K562 (cell line): Measurements from ENCODE around the gene BAD. TPM values are rescaled to one million over a fixed set of nuclear protein-coding genes. Genes with fewer than 3 reads are reported as not detected.
A peak's percentile ranks its signal among the peaks of the same experiment; 100 is the strongest.
"Not testable (repeated sequence)": the region's sequence is repeated elsewhere in the genome, so short reads cannot be mapped to it uniquely, and the experiment has no call there.

Source experiments
- ATAC-seq: fragments of 200-7000 bp; cut with Tn5 transposase; 3 replicates; pipeline ENCODE4 v1.9.1; 2020; ENCODE audit warnings: moderate library complexity
- BruUV-seq: library from RNA; stranded (reverse); fragments of 400-500 nt; replicated peaks from 2 replicates; lab custom pipeline; 2021; lab: Mats Ljungman, UMichigan
- CTCF ChIA-PET: fragments of 300-600 bp; formaldehyde crosslinking; extraction: SDS; loops from one replicate; lab custom pipeline; 2021; ENCODE audit warnings: low intra/inter-chr PET ratio; lab: Yijun Ruan, JAX
- POLR2A ChIA-PET: fragments of 300-600, 350-650 bp; sonication (Branson Sonifier 250); formaldehyde crosslinking; extraction: SDS; loops from one replicate; lab custom pipeline; 2021; ENCODE audit warnings: antibody characterized with exemption, inconsistent platforms; lab: Yijun Ruan, JAX
- DNase-seq, 4 experiments: peaks; one replicate each; pipeline versions ENCODE4 v3.0.0 to v3.0.0-alpha.2; 2011 to 2018; ENCODE audit warnings: low spot score in 3 of 4, mixed read lengths in 3 of 4; ENCODE audit errors: extremely low read depth in 1 of 4
- FAIRE-seq: peaks from 2 replicates; lab custom pipeline; 2011; peaks lifted over from hg19 to GRCh38; lab: Jason Lieb, UNC
- H2AFZ ChIP-seq: 2 replicates; pipeline ENCODE4 v1.6.0; 2011; ENCODE audit warnings: low read depth, low read length, control low read depth, inconsistent platforms
- H3K27ac ChIP-seq: fragments of 200-600 bp; 3 replicates; pipeline ENCODE4 v1.8.0; 2011; ENCODE audit warnings: low read depth, mild to moderate bottlenecking, control low read depth, inconsistent platforms, low read length, moderate library complexity, mixed read lengths; ENCODE audit errors: extremely low read depth
- H3K27me3 ChIP-seq, 2 experiments: fragments of 300-600 bp in 1 of 2; 2 replicates in 1 of 2; 3 replicates in 1 of 2; pipeline versions ENCODE4 v1.6.0 to v1.8.0; 2011; ENCODE audit warnings: inconsistent platforms in 2 of 2, low read length in 2 of 2, mild to moderate bottlenecking in 1 of 2, mixed read lengths in 1 of 2, moderate library complexity in 1 of 2; ENCODE audit not compliant: control insufficient read depth in 2 of 2, insufficient read depth in 2 of 2
- H3K36me3 ChIP-seq: fragments of 300-600 bp; 3 replicates; pipeline ENCODE4 v1.8.0; 2011; ENCODE audit warnings: mild to moderate bottlenecking, low read length, inconsistent platforms; ENCODE audit not compliant: control insufficient read depth, insufficient read depth
- H3K4me1 ChIP-seq, 2 experiments: fragments of 200-600 bp in 1 of 2; replicated peaks in 1 of 2; 2 replicates in 1 of 2; 3 replicates in 1 of 2; pipeline versions ENCODE4 v1.5.1 to v1.8.0; 2011; ENCODE audit warnings: inconsistent platforms in 2 of 2, low read length in 2 of 2, mild to moderate bottlenecking in 1 of 2, mixed read lengths in 1 of 2, moderate library complexity in 1 of 2; ENCODE audit not compliant: control insufficient read depth in 2 of 2, insufficient read depth in 2 of 2
- H3K4me2 ChIP-seq: 2 replicates; pipeline ENCODE4 v1.6.1; 2011; ENCODE audit warnings: low read length, control low read depth, inconsistent platforms, mixed read lengths; ENCODE audit not compliant: insufficient read depth
- H3K4me3 ChIP-seq: fragments of 200-600 bp; sonication (generic), shearing (Covaris generic); 2 replicates; pipeline ENCODE4 v1.5.1; 2016; ENCODE audit warnings: control low read depth, inconsistent platforms
- H3K79me2 ChIP-seq: fragments of 200-600 bp; 3 replicates; pipeline ENCODE4 v1.8.0; 2011; ENCODE audit warnings: low read length, inconsistent platforms; ENCODE audit not compliant: control insufficient read depth, insufficient read depth
- H3K9ac ChIP-seq, 2 experiments: 2 replicates each; pipeline versions ENCODE4 v1.6.0 to v1.6.1; 2011; ENCODE audit warnings: low read depth in 2 of 2, low read length in 2 of 2, control low read depth in 1 of 2, inconsistent platforms in 1 of 2, mild to moderate bottlenecking in 1 of 2, mixed read lengths in 1 of 2; ENCODE audit not compliant: insufficient read depth in 1 of 2
- H3K9me1 ChIP-seq: one replicate; pipeline ENCODE4 v1.6.0; 2011; ENCODE audit warnings: inconsistent platforms, mild to moderate bottlenecking, low read length, moderate library complexity; ENCODE audit not compliant: control insufficient read depth, insufficient read depth
- H3K9me3 ChIP-seq: replicated peaks from 2 replicates; pipeline ENCODE4 v1.5.1; 2011; ENCODE audit warnings: low read depth, low read length, inconsistent platforms; ENCODE audit not compliant: control insufficient read depth, insufficient read depth
- H4K20me1 ChIP-seq: replicated peaks from 2 replicates; pipeline ENCODE4 v1.6.1; 2011; ENCODE audit warnings: low read length, inconsistent platforms, mixed read lengths; ENCODE audit not compliant: control insufficient read depth, insufficient read depth
- CCNT2 ChIP-seq: IDR thresholded peaks from 2 replicates; pipeline ENCODE4 v1.6.1; 2011; ENCODE audit warnings: borderline replicate concordance, low read depth, mild to moderate bottlenecking, moderate library complexity, mixed read lengths, low read length; ENCODE audit not compliant: insufficient read length; ENCODE audit errors: extremely low read depth
- CXXC5 ChIP-seq: fragments of 250-450 bp; sonication (Bioruptor Pico); IDR thresholded peaks from 2 replicates; pipeline ENCODE4 v1.8.0; 2022; ENCODE audit warnings: inconsistent platforms, mild to moderate bottlenecking, moderate library complexity
- GTF3C2 ChIP-seq: IDR thresholded peaks from 3 replicates; pipeline ENCODE4 v1.6.1; 2011; ENCODE audit warnings: borderline replicate concordance, mild to moderate bottlenecking, moderate library complexity; ENCODE audit not compliant: insufficient read length; ENCODE audit errors: extremely low read depth
- MXD1 ChIP-seq: fragments of 250-450 bp; sonication (Bioruptor Pico); IDR thresholded peaks from 2 replicates; pipeline ENCODE4 v1.8.0; 2021; ENCODE audit warnings: borderline replicate concordance, mild to moderate bottlenecking, moderate library complexity; ENCODE audit not compliant: poor library complexity, severe bottlenecking
- MYC ChIP-seq, 2 experiments: fragments of 250-450 bp in 1 of 2; sonication (Bioruptor Pico) in 1 of 2; IDR thresholded peaks; 2 replicates each; pipeline versions ENCODE4 v1.5.1 to v1.6.1; 2012 to 2021; ENCODE audit warnings: low read depth in 2 of 2, borderline replicate concordance in 1 of 2, improper control_type of control experiment in 1 of 2, low read length in 1 of 2, mild to moderate bottlenecking in 1 of 2, moderate library complexity in 1 of 2
- NONO ChIP-seq, 2 experiments: fragments of 200-400 bp in 1 of 2; fragments of 450-650 bp in 1 of 2; formaldehyde crosslinking in 1 of 2; IDR thresholded peaks; 2 replicates each; pipeline ENCODE4 v1.6.1; 2017; ENCODE audit warnings: low read depth in 2 of 2, mild to moderate bottlenecking in 2 of 2, moderate library complexity in 2 of 2, low read length in 1 of 2
- RBM25 ChIP-seq: fragments of 200-400 bp; formaldehyde crosslinking; IDR thresholded peaks from 2 replicates; pipeline ENCODE4 v1.6.1; 2018; ENCODE audit warnings: low read length, low read depth, moderate library complexity; ENCODE audit not compliant: severe bottlenecking
- SAP30 ChIP-seq: fragments of 200-600 bp; sonication (generic); IDR thresholded peaks from 2 replicates; pipeline ENCODE4 v1.6.1; 2012; ENCODE audit warnings: borderline replicate concordance, low read depth, mild to moderate bottlenecking, moderate library complexity, low read length, control low read depth, inconsistent platforms; ENCODE audit not compliant: insufficient read depth, poor library complexity, severe bottlenecking
- SIN3A ChIP-seq, 2 experiments: fragments of 150-350 bp in 1 of 2; IDR thresholded peaks; 2 replicates each; pipeline ENCODE4 v1.6.1; 2011 to 2016; ENCODE audit warnings: borderline replicate concordance in 2 of 2, low read depth in 2 of 2, low read length in 2 of 2, mild to moderate bottlenecking in 2 of 2, moderate library complexity in 2 of 2; ENCODE audit not compliant: control insufficient read depth in 1 of 2
- SMAD4 ChIP-seq: fragments of 250-450 bp; sonication (Bioruptor Pico); conservative IDR thresholded peaks from 2 replicates; pipeline ENCODE4 v1.8.0; 2021; ENCODE audit warnings: inconsistent platforms, mild to moderate bottlenecking, moderate library complexity
- YY1 ChIP-seq, 3 experiments: IDR thresholded peaks; 2 replicates each; pipeline ENCODE4 v1.6.1; 2011; ENCODE audit warnings: low read length in 2 of 3, mild to moderate bottlenecking in 2 of 3, moderate library complexity in 2 of 3, borderline replicate concordance in 1 of 3, control low read depth in 1 of 3, low read depth in 1 of 3; ENCODE audit not compliant: insufficient read depth in 3 of 3, insufficient replicate concordance in 2 of 3, control insufficient read depth in 1 of 3, insufficient read length in 1 of 3; ENCODE audit errors: extremely low read depth in 1 of 3
- ZNF436 ChIP-seq: fragments of 250-450, 450-650 bp; sonication (Bioruptor Pico); formaldehyde crosslinking; IDR thresholded peaks from 2 replicates; pipeline ENCODE4 v1.7.0; 2020; ENCODE audit warnings: mild to moderate bottlenecking
- WGBS: fragments of 100-300 bp; shearing (Covaris generic); methylation state at CpG from one replicate; pipeline ENCODE4 v1.1.6; 2016; ENCODE audit warnings: low coverage, mixed read lengths; ENCODE audit not compliant: insufficient coverage; ENCODE audit errors: missing lambda C conversion rate; 5-methylcytosine and 5-hydroxymethylcytosine counted together
- in situ Hi-C: fragments of 300-500 bp; cut with MboI; formaldehyde crosslinking; loops from 4 replicates; pipeline ENCODE4 v1.15.0; 2018; ENCODE audit warnings: inconsistent platforms, mixed read lengths
- intact Hi-C: fragments of 100-400 bp; cut with micrococcal nuclease; formaldehyde crosslinking; loops from 2 replicates; pipeline ENCODE4 v1.14.2; 2022
- polyA plus RNA-seq, 8 experiments: library from polyadenylated mRNA; depleted of rRNA in 4 of 8; stranded (reverse) in 5 of 8; unstranded in 3 of 8; fragments of >200 nt; fragmentation: Nextera tagmentation in 2 of 8; fragmentation: Illumina TruSeq in 1 of 8; extraction: Ambion mirVana in 2 of 8; extraction: Trizol in 1 of 8; gene quantifications; 2 replicates each; pipeline versions ENCODE4 v1.2.1 to v1.2.3, GENCODE V29; 2011 to 2014; ENCODE audit warnings: inconsistent platforms in 1 of 8, missing spikeins in 1 of 8
- total RNA-seq, 7 experiments: library from RNA; depleted of rRNA in 6 of 7; stranded (reverse); fragments of >200 nt in 6 of 7; fragmentation: Illumina TruSeq in 2 of 7; extraction: Trizol in 2 of 7; gene quantifications; 2 replicates each; pipeline versions ENCODE4 v1.2.1 to v1.2.3, GENCODE V29; 2011 to 2021; ENCODE audit warnings: low replicate concordance in 1 of 7
- TF ChIP-seq, protein P1 (sequence below), 2 experiments: IDR thresholded peaks; 2 replicates each; pipeline ENCODE4 v1.6.1; 2011; ENCODE audit warnings: borderline replicate concordance in 1 of 2, control low read depth in 1 of 2, low read depth in 1 of 2, low read length in 1 of 2, mild to moderate bottlenecking in 1 of 2, mixed read lengths in 1 of 2, moderate library complexity in 1 of 2; ENCODE audit not compliant: insufficient read depth in 1 of 2, insufficient read length in 1 of 2, poor library complexity in 1 of 2, severe bottlenecking in 1 of 2; ENCODE audit errors: extremely low read depth in 1 of 2

The BAD gene
- total and polyA plus RNA-seq, 9 of the 15 experiments (the other 6 are each of a cell fraction or from before 2014, with no cell fraction given): 0.61 to 45.6 (median 11.8) TPM

DNA sequence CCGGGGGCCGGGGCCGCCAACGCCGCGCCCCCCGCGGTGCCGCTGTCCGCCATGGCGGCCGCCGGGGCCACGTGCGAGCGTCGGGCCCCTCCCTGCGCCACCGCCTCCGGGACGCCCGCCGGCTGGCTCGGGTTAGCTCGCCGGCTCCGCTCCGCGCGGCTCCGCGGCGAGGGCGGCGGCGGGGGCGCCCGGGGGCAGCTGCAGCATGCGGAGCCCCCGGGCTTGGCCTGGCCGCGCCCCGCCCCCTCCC, 37.9 kb downstream of the BAD start:
- H3K36me3 ChIP-seq: peaks cover 37% of the 10 kb centered on the region
- BruUV-seq; H2AFZ ChIP-seq; DNase-seq; FAIRE-seq; H4K20me1 ChIP-seq; H3K4me2 ChIP-seq; ATAC-seq; in situ Hi-C loops; CTCF ChIA-PET; H3K9me1 ChIP-seq; H3K27me3 ChIP-seq; H3K9me3 ChIP-seq; TF ChIP-seq MYC (CRISPR knock-in tag; IDR thresholded peaks at IDR 0.05; ENCODE audit: borderline replicate concordance, low read depth): not testable (repeated sequence)
- peak overlapping the region; percentile 98; the same call in 2 of the 3 replicates for H3K27ac ChIP-seq
- H3K4me1 ChIP-seq: peaks cover 41 to 92% of the 10 kb centered on the region in 2 experiments
- peak overlapping the region; percentile 98 for H3K4me3 ChIP-seq
- POLR2A ChIA-PET: interaction anchor here (0.7 to 7.8 kb wide), 8 partner anchors 11 to 1875 kb away, joined by 3 to 58 read pairs (median 6); partner anchors contain the start of genes STIP1 and VEGFB
- 0% methylated on average over 15 of the region's 43 CpGs for WGBS
- intact Hi-C loops: loop anchor here (2.0 to 10.0 kb wide), 3 partner anchors 22 to 58 kb away; partner anchors contain the start of genes CATSPERZ, ESRRA and FERMT3
- peaks cover 50% of the 10 kb centered on the region for H3K79me2 ChIP-seq
- H3K9ac ChIP-seq: peak overlapping the region; percentile 95 to 98; a peak in 3 of 4 replicates
- TF ChIP-seq SAP30 (peak; percentile 18), NONO (IDR thresholded peaks at IDR 0.05; ENCODE audit: low read depth in 2 of 2, low read length in 1 of 2) (peak in 1 of 2 experiments; percentile 55; a peak in 1 of 4 replicates), MYC (IDR thresholded peaks at IDR 0.05; ENCODE audit: low read depth, low read length) (peak; percentile 70; the same call in 1 of the 2 replicates), GTF3C2 (peak; percentile 34), CCNT2 (peak; percentile 26), MXD1 (CRISPR knock-in tag) (peak; percentile 66), CXXC5 (CRISPR knock-in tag) (peak; percentile 66), SMAD4 (CRISPR knock-in tag) (peak; percentile 14; the same call in 1 of the 2 replicates), RBM25 (peak; percentile 72), ZNF436 (CRISPR knock-in tag) (peak; percentile 89), SIN3A (IDR thresholded peaks at IDR 0.05; ENCODE audit: borderline replicate concordance in 2 of 2, control insufficient read depth in 1 of 2, low read depth in 2 of 2, low read length in 2 of 2) (peak in 1 of 2 experiments; percentile 37; a peak in 1 of 4 replicates), YY1 (IDR thresholded peaks at IDR 0.05; ENCODE audit: borderline replicate concordance in 1 of 3, control insufficient read depth in 1 of 3, extremely low read depth in 1 of 3, insufficient read depth in 3 of 3, insufficient read length in 1 of 3, insufficient replicate concordance in 2 of 3, low read depth in 1 of 3, low read length in 2 of 3) (peak in 2 of 3 experiments; percentile 78 to 80)
- TF ChIP-seq, protein P1, sequence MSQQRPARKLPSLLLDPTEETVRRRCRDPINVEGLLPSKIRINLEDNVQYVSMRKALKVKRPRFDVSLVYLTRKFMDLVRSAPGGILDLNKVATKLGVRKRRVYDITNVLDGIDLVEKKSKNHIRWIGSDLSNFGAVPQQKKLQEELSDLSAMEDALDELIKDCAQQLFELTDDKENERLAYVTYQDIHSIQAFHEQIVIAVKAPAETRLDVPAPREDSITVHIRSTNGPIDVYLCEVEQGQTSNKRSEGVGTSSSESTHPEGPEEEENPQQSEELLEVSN (IDR thresholded peaks at IDR 0.05; ENCODE audit: borderline replicate concordance in 1 of 2, extremely low read depth in 1 of 2, insufficient read depth in 1 of 2, insufficient read length in 1 of 2, low read depth in 1 of 2, low read length in 1 of 2, poor library complexity in 1 of 2, severe bottlenecking in 1 of 2): peak in 1 of 2 experiments; percentile 71
